ENCODE measurements around the gene LCE3C. TPM values are rescaled to one million over a fixed set of nuclear protein-coding genes. Genes with fewer than 3 reads are reported as not detected.
"Not testable (repeated sequence)": the region's sequence is repeated elsewhere in the genome, so short reads cannot be mapped to it uniquely, and the experiment has no call there.

Gene LCE3C
- total RNA-seq = not detected

- intact Hi-C loops (cut with DNase I) = no loop called here
- no peak within 1 kb of the TSS for H3K27ac ChIP-seq
- no peaks in the 10 kb centered on the region for H3K9me3 ChIP-seq
- H3K4me1 ChIP-seq = no peaks in the 10 kb centered on the region
- H3K4me3 ChIP-seq = no peak within 1 kb of the TSS
- TF ChIP-seq, protein P1, sequence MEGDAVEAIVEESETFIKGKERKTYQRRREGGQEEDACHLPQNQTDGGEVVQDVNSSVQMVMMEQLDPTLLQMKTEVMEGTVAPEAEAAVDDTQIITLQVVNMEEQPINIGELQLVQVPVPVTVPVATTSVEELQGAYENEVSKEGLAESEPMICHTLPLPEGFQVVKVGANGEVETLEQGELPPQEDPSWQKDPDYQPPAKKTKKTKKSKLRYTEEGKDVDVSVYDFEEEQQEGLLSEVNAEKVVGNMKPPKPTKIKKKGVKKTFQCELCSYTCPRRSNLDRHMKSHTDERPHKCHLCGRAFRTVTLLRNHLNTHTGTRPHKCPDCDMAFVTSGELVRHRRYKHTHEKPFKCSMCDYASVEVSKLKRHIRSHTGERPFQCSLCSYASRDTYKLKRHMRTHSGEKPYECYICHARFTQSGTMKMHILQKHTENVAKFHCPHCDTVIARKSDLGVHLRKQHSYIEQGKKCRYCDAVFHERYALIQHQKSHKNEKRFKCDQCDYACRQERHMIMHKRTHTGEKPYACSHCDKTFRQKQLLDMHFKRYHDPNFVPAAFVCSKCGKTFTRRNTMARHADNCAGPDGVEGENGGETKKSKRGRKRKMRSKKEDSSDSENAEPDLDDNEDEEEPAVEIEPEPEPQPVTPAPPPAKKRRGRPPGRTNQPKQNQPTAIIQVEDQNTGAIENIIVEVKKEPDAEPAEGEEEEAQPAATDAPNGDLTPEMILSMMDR (IDR thresholded peaks at IDR 0.05) = no peak
- no peaks in the 10 kb centered on the region for H3K36me3 ChIP-seq
- no peaks in the 10 kb centered on the region for H3K27me3 ChIP-seq
- no peak for DNase-seq (ENCODE audit: low spot score in 2 of 2)
These were observed at the start of gene LCE3C for GRCh38 chr1:152599934-152600333. LCE3C (plus strand) TSS chr1:152600234; CDS start chr1:152600732, 498 bp downstream.

DNA sequence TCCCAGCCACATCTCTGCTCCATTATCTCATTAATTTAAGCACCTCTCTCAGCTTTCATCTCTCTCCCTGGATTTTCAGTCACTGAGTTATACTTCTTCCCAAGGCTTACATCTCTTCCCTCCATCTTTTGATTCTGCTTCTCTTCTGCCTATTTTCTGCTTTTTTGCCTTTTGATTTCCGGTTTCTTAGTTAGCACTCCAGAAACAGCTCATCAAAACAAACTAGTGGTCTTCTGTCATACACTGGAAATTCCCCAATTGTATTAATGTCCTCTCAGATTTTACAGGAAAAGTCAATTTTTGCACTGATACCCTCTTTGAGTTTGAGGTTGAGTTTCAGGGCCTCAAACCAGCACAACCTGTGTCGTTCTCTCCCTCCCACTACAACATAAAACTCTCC is 34.9 kb upstream of the LCE3C start:
- H3K27me3 ChIP-seq = no peaks in the 10 kb centered on the region
- no peak overlapping the region for H3K4me3 ChIP-seq
- no peak for DNase-seq (ENCODE audit: low spot score in 2 of 2)
- TF ChIP-seq, protein P1 (IDR thresholded peaks at IDR 0.05) = no peak
- no peak overlapping the region for H3K27ac ChIP-seq
- H3K36me3 ChIP-seq = no peaks in the 10 kb centered on the region
- intact Hi-C loops (cut with DNase I) = no loop called here
- no peaks in the 10 kb centered on the region for H3K4me1 ChIP-seq
- peaks cover 0 to 5% of the 10 kb centered on the region in 2 donors for H3K9me3 ChIP-seq

DNA sequence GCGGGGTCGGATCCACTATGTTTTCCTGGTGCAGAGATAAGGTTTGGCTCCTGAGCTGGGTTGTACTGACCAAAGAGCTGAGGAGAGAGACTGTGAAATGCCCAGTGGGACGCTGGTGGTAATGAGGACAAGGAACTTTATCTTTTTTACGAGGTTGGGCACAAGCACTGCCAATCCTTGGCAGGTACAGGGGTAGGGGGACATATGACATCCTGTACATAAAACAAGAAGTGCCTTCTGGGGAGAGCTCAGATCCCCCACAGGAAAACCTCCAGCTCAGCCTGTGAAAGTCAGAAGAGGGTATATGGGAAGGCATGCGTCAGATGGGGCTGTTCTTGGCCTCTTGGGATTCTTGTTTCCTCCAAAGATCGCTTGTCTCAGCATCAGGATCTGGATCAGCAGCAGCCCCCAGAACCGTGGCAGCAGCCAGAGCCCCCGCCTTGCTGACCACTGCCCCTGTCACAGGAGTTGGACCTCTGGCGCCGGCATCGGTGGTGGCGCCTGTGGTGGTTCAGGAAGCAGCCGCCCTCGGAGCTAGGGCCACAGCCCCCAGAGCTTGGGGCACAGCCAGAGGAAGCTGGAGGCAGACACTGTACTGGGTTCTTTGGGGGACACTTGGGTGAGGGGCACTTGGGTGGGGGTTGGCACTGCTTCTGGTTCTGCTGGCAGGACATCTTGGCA is 34.4 kb upstream of the LCE3C start:
- intact Hi-C loops (cut with DNase I) = no loop called here

GRCh38 chr1:152566681-152567080 is 33.4 kb upstream of the LCE3C start, which contains the start of gene LCE3E:
LCE3E (minus strand) TSS chr1:152566780; CDS start chr1:152566208, 572 bp downstream.
- TF ChIP-seq, protein P1 (IDR thresholded peaks at IDR 0.05) = no peak
- Histone ChIP-seq H3K4me1 (no peaks in the 10 kb centered on the region), H3K9me3 (peaks cover 0 to 5% of the 10 kb centered on the region in 2 donors), H3K36me3 (no peaks in the 10 kb centered on the region), H3K27me3 (no peaks in the 10 kb centered on the region), H3K27ac (no peak within 1 kb of the TSS), H3K4me3 (no peak within 1 kb of the TSS)
- DNase-seq (ENCODE audit: low spot score in 2 of 2) = no peak
- intact Hi-C loops (cut with DNase I) = no loop called here

More for the DNA sequence above, 34.4 kb upstream of the LCE3C start:
- no peaks in the 10 kb centered on the region for H3K27me3 ChIP-seq
- TF ChIP-seq, protein P1 (IDR thresholded peaks at IDR 0.05) = no peak
- no peaks in the 10 kb centered on the region for H3K36me3 ChIP-seq
- no peak overlapping the region for H3K4me3 ChIP-seq
- H3K27ac ChIP-seq = no peak overlapping the region
- no peaks in the 10 kb centered on the region for H3K4me1 ChIP-seq
- DNase-seq (ENCODE audit: low spot score in 2 of 2) = no peak
- H3K9me3 ChIP-seq = peaks cover 0 to 5% of the 10 kb centered on the region in 2 donors

DNA sequence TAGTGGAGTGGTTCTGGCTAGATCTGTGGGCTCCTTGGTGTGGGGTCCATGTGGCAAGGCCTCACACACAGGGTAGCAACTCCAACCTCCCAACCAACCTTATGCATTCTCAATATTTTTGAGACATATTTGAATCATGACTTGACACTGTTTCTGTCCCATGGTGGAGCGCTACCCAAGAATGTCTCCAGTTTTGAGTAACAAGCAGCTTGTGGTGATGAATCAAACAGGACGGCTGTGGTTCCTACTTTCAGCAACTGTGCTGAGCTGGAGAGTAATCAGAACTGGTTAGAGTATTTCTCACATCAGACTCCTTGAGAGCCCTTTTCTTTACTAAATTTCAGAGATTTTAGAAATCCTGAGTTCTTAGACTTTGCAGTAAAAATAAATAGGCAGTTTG is 22.9 kb upstream of the LCE3C start:
- H3K9me3 ChIP-seq = no peaks in the 10 kb centered on the region
- H3K4me3 ChIP-seq = no peak overlapping the region
- H3K36me3 ChIP-seq = no peaks in the 10 kb centered on the region
- H3K27ac ChIP-seq = no peak overlapping the region
- H3K27me3 ChIP-seq = no peaks in the 10 kb centered on the region
- TF ChIP-seq, protein P1 (IDR thresholded peaks at IDR 0.05) = no peak
- intact Hi-C loops (cut with DNase I) = no loop called here
- H3K4me1 ChIP-seq = no peaks in the 10 kb centered on the region
- no peak for DNase-seq (ENCODE audit: low spot score in 2 of 2)

- DNase-seq (ENCODE audit: low spot score in 2 of 2); intact Hi-C loops (cut with DNase I); H3K27ac ChIP-seq: not testable (repeated sequence)
These were observed 20.5 kb upstream of the LCE3C start for GRCh38 chr1:152579526-152579925.

More at GRCh38 chr1:152579526-152579925, 20.5 kb upstream of the LCE3C start:
- H3K9me3 ChIP-seq, H3K27me3 ChIP-seq, H3K4me3 ChIP-seq, H3K4me1 ChIP-seq, H3K36me3 ChIP-seq: not testable (repeated sequence)
